Stimulated activated CD8-positive, alpha-beta memory T cell treated with anti-CD3 and anti-CD28 coated beads, Interleukin-15, amount 100 ng/mL, for 4 hours (primary cell): ENCODE measurements around the gene SUMF1.

Experiments
- DNase-seq, 2 donors: peaks; one replicate each; pipeline ENCODE4 v3.0.0-alpha.2; 2020; ENCODE audit warnings: low read depth in 2 of 2

Gene SUMF1

GRCh38 chr3:4497843-4498324, 30.8 kb upstream of the SUMF1 start:
- no peak for DNase-seq

- no peak for DNase-seq
Measured at GRCh38 chr3:4497005-4497692, 30.1 kb upstream of the SUMF1 start.

- DNase-seq, result no peak
Measured at GRCh38 chr3:4496087-4496452, 29.0 kb upstream of the SUMF1 start.

GRCh38 chr3:4495294-4496086, 28.4 kb upstream of the SUMF1 start:
- DNase-seq, result no peak

- no peak for DNase-seq
Measured at GRCh38 chr3:4494895-4495264, 27.8 kb upstream of the SUMF1 start.

GRCh38 chr3:4493941-4494894, 27.1 kb upstream of the SUMF1 start:
- DNase-seq, result no peak

GRCh38 chr3:4493014-4493940, 26.2 kb upstream of the SUMF1 start, which contains the start of gene ITPR1:
Gene ITPR1, plus strand, starts transcription at chr3:4493348. Its CDS starts 23,144 bp downstream, at chr3:4516492.
- DNase-seq, result peak; percentile 93 to 99

GRCh38 chr3:4492208-4493013, 25.3 kb upstream of the SUMF1 start:
- DNase-seq, result no peak

- DNase-seq, result no peak
Measured at GRCh38 chr3:4491855-4492207, 24.8 kb upstream of the SUMF1 start.

- DNase-seq, result no peak
Measured at GRCh38 chr3:4478261-4478660, 11.2 kb upstream of the SUMF1 start.

- DNase-seq, result no peak
Measured at GRCh38 chr3:4476496-4476895, 9.4 kb upstream of the SUMF1 start.

GRCh38 chr3:4475804-4476203, 8.7 kb upstream of the SUMF1 start:
- DNase-seq, result no peak

GRCh38 chr3:4474683-4475490, 7.8 kb upstream of the SUMF1 start:
- DNase-seq, result no peak

- DNase-seq, result no peak
Measured at GRCh38 chr3:4472766-4473165, 5.7 kb upstream of the SUMF1 start.

- DNase-seq, result no peak
Measured at GRCh38 chr3:4472312-4472711, 5.2 kb upstream of the SUMF1 start.

- no peak for DNase-seq
Measured at GRCh38 chr3:4471907-4472306, 4.8 kb upstream of the SUMF1 start.

GRCh38 chr3:4467522-4467867, 426 bp upstream of the SUMF1 start:
- no peak for DNase-seq

GRCh38 chr3:4464576-4464975, 2.5 kb downstream of the SUMF1 start:
- DNase-seq, result no peak

- no peak for DNase-seq
Measured at GRCh38 chr3:4462369-4463040, 4.6 kb downstream of the SUMF1 start.
